ENCODE data around the gene ZNF398.

DNA sequence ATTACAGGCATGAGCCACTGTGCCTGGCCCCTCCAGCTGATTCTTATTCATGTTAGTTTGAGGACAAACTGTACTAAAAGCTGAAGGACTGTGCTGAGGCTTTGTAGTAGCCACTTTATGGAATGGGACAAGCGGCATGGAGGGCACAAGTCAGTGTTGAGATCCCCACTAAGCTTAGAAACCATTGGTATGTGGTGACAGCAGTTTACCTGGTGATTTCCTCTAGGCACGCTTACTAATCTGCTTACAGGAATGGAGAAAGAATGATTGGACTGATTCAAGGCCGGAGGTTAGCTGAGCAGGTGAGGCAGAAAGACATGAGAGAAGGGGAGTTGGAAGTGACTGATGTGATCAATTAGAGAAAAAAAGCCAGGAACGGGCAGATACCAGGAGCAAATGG, 3.7 kb downstream of the ZNF398 start:
- TF ChIP-seq, protein P1, sequence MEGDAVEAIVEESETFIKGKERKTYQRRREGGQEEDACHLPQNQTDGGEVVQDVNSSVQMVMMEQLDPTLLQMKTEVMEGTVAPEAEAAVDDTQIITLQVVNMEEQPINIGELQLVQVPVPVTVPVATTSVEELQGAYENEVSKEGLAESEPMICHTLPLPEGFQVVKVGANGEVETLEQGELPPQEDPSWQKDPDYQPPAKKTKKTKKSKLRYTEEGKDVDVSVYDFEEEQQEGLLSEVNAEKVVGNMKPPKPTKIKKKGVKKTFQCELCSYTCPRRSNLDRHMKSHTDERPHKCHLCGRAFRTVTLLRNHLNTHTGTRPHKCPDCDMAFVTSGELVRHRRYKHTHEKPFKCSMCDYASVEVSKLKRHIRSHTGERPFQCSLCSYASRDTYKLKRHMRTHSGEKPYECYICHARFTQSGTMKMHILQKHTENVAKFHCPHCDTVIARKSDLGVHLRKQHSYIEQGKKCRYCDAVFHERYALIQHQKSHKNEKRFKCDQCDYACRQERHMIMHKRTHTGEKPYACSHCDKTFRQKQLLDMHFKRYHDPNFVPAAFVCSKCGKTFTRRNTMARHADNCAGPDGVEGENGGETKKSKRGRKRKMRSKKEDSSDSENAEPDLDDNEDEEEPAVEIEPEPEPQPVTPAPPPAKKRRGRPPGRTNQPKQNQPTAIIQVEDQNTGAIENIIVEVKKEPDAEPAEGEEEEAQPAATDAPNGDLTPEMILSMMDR (IDR thresholded peaks at IDR 0.05; ENCODE audit: insufficient read depth, low read length, poor library complexity, severe bottlenecking) = no peak
- TF ChIP-seq EZH2phosphoT487 (conservative IDR thresholded peaks at IDR 0.05; ENCODE audit: low read length) = no peak

All from SU-DHL-6 (cell line).